ENCODE results near the gene FAM124B. TPM values are rescaled to one million over a fixed set of nuclear protein-coding genes. Genes with fewer than 3 reads are reported as not detected.
A peak's percentile ranks its signal among the peaks of the same experiment; 100 is the strongest.

Gene FAM124B
- total and polyA plus RNA-seq, 2 donors (not counting 1 experiment from before 2014, with no cell fraction given): 0.13 to 0.34 TPM

GRCh38 chr2:224359569-224359968 is 42.3 kb downstream of the FAM124B start:
- Histone ChIP-seq H3K4me2 (replicated peaks; ENCODE audit: low read depth, low read length, poor library complexity, severe bottlenecking) (no peak overlapping the region), H2AFZ (ENCODE audit: insufficient read depth, low read depth, low read length, poor library complexity, severe bottlenecking) (no peak overlapping the region), H3K27ac (ENCODE audit: low read length in 2 of 2) (no peak overlapping the region), H3K36me3 (replicated peaks in 1 of 2; ENCODE audit: control extremely low read depth in 1 of 2, control insufficient read depth in 1 of 2, extremely low read depth in 1 of 2, insufficient read depth in 2 of 2, low read length in 1 of 2) (no peaks in the 10 kb centered on the region), H4K20me1 (ENCODE audit: control insufficient read depth, insufficient read depth, low read length, poor library complexity, severe bottlenecking) (no peaks in the 10 kb centered on the region), H3K79me2 (ENCODE audit: control insufficient read depth, insufficient read depth, low read length) (no peaks in the 10 kb centered on the region), H3K4me3 (ENCODE audit: control extremely low read depth in 1 of 5, extremely low read depth in 1 of 5, insufficient read depth in 1 of 5, low read depth in 2 of 5, low read length in 4 of 5) (no peak overlapping the region), H3K27me3 (replicated peaks in 1 of 4; ENCODE audit: control extremely low read depth in 1 of 4, control insufficient read depth in 3 of 4, insufficient read depth in 4 of 4, low read length in 3 of 4) (no peaks in the 10 kb centered on the region), H3K9ac (ENCODE audit: low read length) (no peak overlapping the region), H3K4me1 (ENCODE audit: control insufficient read depth in 2 of 2, insufficient read depth in 2 of 2, low read length in 2 of 2) (no peaks in the 10 kb centered on the region), H3K9me3 (ENCODE audit: control extremely low read depth in 1 of 3, control insufficient read depth in 2 of 3, insufficient read depth in 1 of 3, low read length in 2 of 3) (no peaks in the 10 kb centered on the region)
- WGBS (ENCODE audit: insufficient coverage): 88% methylated on average over 2 of the region's 3 CpGs
- CTCF ChIA-PET: interaction anchor here (1.1 to 6.3 kb wide), 5 partner anchors 9 to 419 kb away, joined by 3 to 101 read pairs (median 19); no protein-coding TSS in a partner anchor
- peaks cover 4% of the 10 kb centered on the region for H3K27me3 Mint-ChIP-seq
- no peak for DNase-seq
- TF ChIP-seq CTCF (IDR thresholded peaks at IDR 0.05) (peak; percentile 6), EZH2 (IDR thresholded peaks at IDR 0.05; ENCODE audit: borderline replicate concordance, insufficient read depth, low read depth, low read length, poor library complexity, severe bottlenecking) (no peak)
- POLR2A ChIA-PET: no interaction called here
- no peak overlapping the region for H3K4me3 Mint-ChIP-seq
- no peak for ATAC-seq (ENCODE audit: low read depth)
- H3K9me3 Mint-ChIP-seq (ENCODE audit: insufficient read depth): no peaks in the 10 kb centered on the region
- intact Hi-C loops (cut with micrococcal nuclease): loop anchor here (10.0 kb wide), 1 partner anchor 385 kb away; no protein-coding TSS in a partner anchor
- no peak overlapping the region for H3K27ac Mint-ChIP-seq
- no peaks in the 10 kb centered on the region for H3K4me1 Mint-ChIP-seq

- no peaks in the 10 kb centered on the region for H3K9me3 Mint-ChIP-seq (ENCODE audit: insufficient read depth)
- Histone ChIP-seq H3K27me3 (replicated peaks in 1 of 4; ENCODE audit: control extremely low read depth in 1 of 4, control insufficient read depth in 3 of 4, insufficient read depth in 4 of 4, low read length in 3 of 4) (no peaks in the 10 kb centered on the region), H3K9ac (ENCODE audit: low read length) (no peak overlapping the region), H3K79me2 (ENCODE audit: control insufficient read depth, insufficient read depth, low read length) (no peaks in the 10 kb centered on the region), H3K4me3 (ENCODE audit: control extremely low read depth in 1 of 5, extremely low read depth in 1 of 5, insufficient read depth in 1 of 5, low read depth in 2 of 5, low read length in 4 of 5) (no peak overlapping the region), H3K9me3 (ENCODE audit: control extremely low read depth in 1 of 3, control insufficient read depth in 2 of 3, insufficient read depth in 1 of 3, low read length in 2 of 3) (no peaks in the 10 kb centered on the region), H4K20me1 (ENCODE audit: control insufficient read depth, insufficient read depth, low read length, poor library complexity, severe bottlenecking) (no peaks in the 10 kb centered on the region), H2AFZ (ENCODE audit: insufficient read depth, low read depth, low read length, poor library complexity, severe bottlenecking) (no peak overlapping the region), H3K4me1 (ENCODE audit: control insufficient read depth in 2 of 2, insufficient read depth in 2 of 2, low read length in 2 of 2) (no peaks in the 10 kb centered on the region), H3K36me3 (replicated peaks in 1 of 2; ENCODE audit: control extremely low read depth in 1 of 2, control insufficient read depth in 1 of 2, extremely low read depth in 1 of 2, insufficient read depth in 2 of 2, low read length in 1 of 2) (no peaks in the 10 kb centered on the region), H3K4me2 (replicated peaks; ENCODE audit: low read depth, low read length, poor library complexity, severe bottlenecking) (no peak overlapping the region), H3K27ac (ENCODE audit: low read length in 2 of 2) (no peak overlapping the region)
- TF ChIP-seq EZH2 (IDR thresholded peaks at IDR 0.05; ENCODE audit: borderline replicate concordance, insufficient read depth, low read depth, low read length, poor library complexity, severe bottlenecking): no peak
- TF ChIP-seq CTCF (IDR thresholded peaks at IDR 0.05): peak; percentile 87
- 76% methylated on average over 5 of the region's 8 CpGs for WGBS (ENCODE audit: insufficient coverage)
- intact Hi-C loops (cut with micrococcal nuclease): loop anchor here (1.0 to 10.0 kb wide), 7 partner anchors 92 to 1303 kb away; no protein-coding TSS in a partner anchor
- peak; percentile 81 for ATAC-seq (ENCODE audit: low read depth)
- H3K27ac Mint-ChIP-seq: no peak overlapping the region
- no peaks in the 10 kb centered on the region for H3K4me1 Mint-ChIP-seq
- no peak overlapping the region for H3K4me3 Mint-ChIP-seq
- POLR2A ChIA-PET: no interaction called here
- CTCF ChIA-PET: interaction anchor here (1.0 to 6.3 kb wide), 16 partner anchors 9 to 424 kb away, joined by 3 to 101 read pairs (median 4); no protein-coding TSS in a partner anchor
- DNase-seq: peak; percentile 79
- peaks cover 11% of the 10 kb centered on the region for H3K27me3 Mint-ChIP-seq
These were observed 44.6 kb downstream of the FAM124B start for GRCh38 chr2:224357098-224357901.

Data from B cell (primary cell).